Activated T-cell treated with anti-CD3 and anti-CD28 coated beads, Interleukin-2, amount 50 U/mL, for 1 hour (primary cell): ENCODE data around the gene ATP8B3.

ENCODE experiments used
- DNase-seq: peaks from one replicate; pipeline ENCODE4 v3.0.0-alpha.2; 2020

The ATP8B3 gene

GRCh38 chr19:1794424-1795172, 17.5 kb downstream of the ATP8B3 start:
- no peak for DNase-seq

- DNase-seq: no peak
These were observed 20.2 kb downstream of the ATP8B3 start for GRCh38 chr19:1791879-1792278.

- DNase-seq: no peak
These were observed 21.9 kb downstream of the ATP8B3 start for GRCh38 chr19:1790054-1790792.

GRCh38 chr19:1789261-1790041, 22.6 kb downstream of the ATP8B3 start:
- DNase-seq: no peak

GRCh38 chr19:1787116-1787515, 25.0 kb downstream of the ATP8B3 start:
- no peak for DNase-seq

GRCh38 chr19:1786668-1787067, 25.4 kb downstream of the ATP8B3 start:
- DNase-seq: no peak

GRCh38 chr19:1785310-1785709, 26.8 kb downstream of the ATP8B3 start:
- DNase-seq: no peak

GRCh38 chr19:1783874-1784273, 28.2 kb downstream of the ATP8B3 start:
- no peak for DNase-seq

GRCh38 chr19:1783354-1783753, 28.7 kb downstream of the ATP8B3 start:
- no peak for DNase-seq

- no peak for DNase-seq
These were observed 29.6 kb downstream of the ATP8B3 start for GRCh38 chr19:1782521-1782920.

- DNase-seq: no peak
These were observed 31.7 kb downstream of the ATP8B3 start for GRCh38 chr19:1780272-1780958.

GRCh38 chr19:1779574-1779973, 32.5 kb downstream of the ATP8B3 start:
- no peak for DNase-seq

- no peak for DNase-seq
These were observed 34.9 kb downstream of the ATP8B3 start for GRCh38 chr19:1777149-1777548.

- no peak for DNase-seq
These were observed 35.4 kb downstream of the ATP8B3 start for GRCh38 chr19:1776606-1777147.

GRCh38 chr19:1775951-1776605, 36.0 kb downstream of the ATP8B3 start:
- DNase-seq: no peak

GRCh38 chr19:1774989-1775772, 36.9 kb downstream of the ATP8B3 start:
- DNase-seq: no peak

- no peak for DNase-seq
These were observed 38.9 kb downstream of the ATP8B3 start for GRCh38 chr19:1773184-1773583.

- no peak for DNase-seq
These were observed 41.1 kb downstream of the ATP8B3 start for GRCh38 chr19:1770866-1771576.

- DNase-seq: no peak
These were observed 42.5 kb downstream of the ATP8B3 start for GRCh38 chr19:1769645-1769985.

GRCh38 chr19:1768918-1769644, 43.0 kb downstream of the ATP8B3 start:
- no peak for DNase-seq
